ENCODE measurements around the gene DSCAML1.
"Not testable (repeated sequence)": the region's sequence is repeated elsewhere in the genome, so short reads cannot be mapped to it uniquely, and the experiment has no call there.

DSCAML1 gene

DNA sequence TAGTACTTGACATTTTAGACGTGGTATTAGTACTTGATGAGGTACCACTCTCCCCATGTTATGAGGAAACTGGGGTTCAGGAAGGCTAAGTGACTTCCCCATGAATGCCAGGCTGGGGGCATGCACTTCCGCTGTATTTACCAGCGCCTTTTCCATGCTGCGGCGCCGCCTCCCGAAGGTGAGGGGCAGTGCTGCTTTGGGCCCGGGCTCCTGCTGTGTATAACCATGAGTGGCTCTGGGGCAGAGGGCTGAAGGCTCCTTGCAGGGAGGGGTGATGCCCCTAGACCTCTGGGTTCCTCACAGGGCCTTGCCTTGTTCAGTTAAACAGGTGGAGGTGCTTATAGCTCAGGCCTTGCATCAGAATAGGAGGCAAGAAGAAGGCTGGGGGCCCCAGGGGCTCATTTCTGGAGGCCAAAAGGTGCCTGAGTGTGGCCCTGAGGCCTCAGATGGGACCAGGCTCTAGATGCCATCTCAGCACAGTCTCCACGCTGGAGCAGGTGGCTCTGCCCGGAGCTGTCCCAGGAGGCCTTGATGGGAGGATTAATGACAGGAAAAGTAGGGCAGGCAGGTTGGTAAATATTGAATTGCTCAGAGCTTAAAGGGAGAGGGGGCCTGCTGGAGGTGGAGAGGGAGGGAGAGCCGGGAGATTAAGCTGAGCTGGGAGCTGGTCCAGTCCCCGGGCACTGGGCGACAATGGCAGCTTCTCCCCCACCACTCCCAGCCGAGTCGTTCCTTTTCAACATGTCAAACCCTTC is 339.8 kb downstream of the DSCAML1 start:
- Histone ChIP-seq H3K4me3 (ENCODE audit: low read depth, low read length) (no peak overlapping the region), H3K27me3 (no peaks in the 10 kb centered on the region), H3K9me3 (no peaks in the 10 kb centered on the region; the same call in 1 of the 2 replicates), H3K4me1 (peaks cover 46% of the 10 kb centered on the region), H3K36me3 (no peaks in the 10 kb centered on the region)
- TF ChIP-seq, protein P1, sequence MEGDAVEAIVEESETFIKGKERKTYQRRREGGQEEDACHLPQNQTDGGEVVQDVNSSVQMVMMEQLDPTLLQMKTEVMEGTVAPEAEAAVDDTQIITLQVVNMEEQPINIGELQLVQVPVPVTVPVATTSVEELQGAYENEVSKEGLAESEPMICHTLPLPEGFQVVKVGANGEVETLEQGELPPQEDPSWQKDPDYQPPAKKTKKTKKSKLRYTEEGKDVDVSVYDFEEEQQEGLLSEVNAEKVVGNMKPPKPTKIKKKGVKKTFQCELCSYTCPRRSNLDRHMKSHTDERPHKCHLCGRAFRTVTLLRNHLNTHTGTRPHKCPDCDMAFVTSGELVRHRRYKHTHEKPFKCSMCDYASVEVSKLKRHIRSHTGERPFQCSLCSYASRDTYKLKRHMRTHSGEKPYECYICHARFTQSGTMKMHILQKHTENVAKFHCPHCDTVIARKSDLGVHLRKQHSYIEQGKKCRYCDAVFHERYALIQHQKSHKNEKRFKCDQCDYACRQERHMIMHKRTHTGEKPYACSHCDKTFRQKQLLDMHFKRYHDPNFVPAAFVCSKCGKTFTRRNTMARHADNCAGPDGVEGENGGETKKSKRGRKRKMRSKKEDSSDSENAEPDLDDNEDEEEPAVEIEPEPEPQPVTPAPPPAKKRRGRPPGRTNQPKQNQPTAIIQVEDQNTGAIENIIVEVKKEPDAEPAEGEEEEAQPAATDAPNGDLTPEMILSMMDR (IDR thresholded peaks at IDR 0.05; ENCODE audit: low read depth, low read length), result no peak
- peak; percentile 68 for DNase-seq

- peaks cover 46% of the 10 kb centered on the region for H3K4me1 ChIP-seq
- H3K36me3 ChIP-seq; H3K9me3 ChIP-seq; H3K27me3 ChIP-seq; H3K4me3 ChIP-seq (ENCODE audit: low read depth, low read length); DNase-seq: not testable (repeated sequence)
Measured at GRCh38 chr11:117456721-117457029, 340.3 kb downstream of the DSCAML1 start.

DNA sequence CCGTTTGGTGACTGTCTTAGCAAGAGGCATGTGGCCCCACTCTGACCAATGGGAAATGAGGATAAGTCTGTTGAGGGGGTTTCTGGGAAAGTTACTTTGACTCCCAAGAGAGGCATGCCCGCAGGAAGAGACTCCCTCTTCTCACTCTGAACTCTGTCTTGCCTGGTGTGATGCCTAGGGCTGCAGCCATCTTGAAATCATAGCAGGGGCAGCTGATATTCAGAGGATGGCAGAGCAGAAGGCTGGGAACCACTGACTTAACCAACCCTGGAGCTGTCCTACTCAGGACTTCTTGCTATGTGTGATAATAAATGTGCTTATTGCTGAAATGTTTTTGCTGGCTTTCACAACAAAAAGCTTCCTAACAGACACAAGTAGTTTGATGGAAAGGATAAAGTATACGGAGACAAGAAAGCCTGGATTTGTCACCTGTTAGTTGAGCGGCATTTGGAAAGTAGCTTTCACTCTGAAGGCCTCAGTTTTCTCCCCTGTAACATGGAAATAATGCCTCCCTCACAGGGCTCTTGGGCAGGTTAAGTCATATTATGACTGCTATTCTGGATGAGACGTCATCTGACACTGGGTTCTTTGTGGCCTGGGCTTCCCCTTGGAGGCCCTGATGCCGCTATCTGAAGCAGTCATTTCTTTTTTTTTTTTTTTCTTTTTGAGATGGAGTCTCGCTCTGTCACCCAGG is 340.8 kb downstream of the DSCAML1 start:
- Histone ChIP-seq H3K4me1 (peaks cover 46% of the 10 kb centered on the region), H3K36me3 (no peaks in the 10 kb centered on the region), H3K9me3 (no peaks in the 10 kb centered on the region; the same call in 1 of the 2 replicates), H3K4me3 (ENCODE audit: low read depth, low read length) (no peak overlapping the region), H3K27me3 (no peaks in the 10 kb centered on the region)
- DNase-seq, result no peak
- TF ChIP-seq, protein P1 (IDR thresholded peaks at IDR 0.05; ENCODE audit: low read depth, low read length), result no peak

- TF ChIP-seq, protein P1 (IDR thresholded peaks at IDR 0.05; ENCODE audit: low read depth, low read length), result no peak
- peaks cover under 1% of the 10 kb centered on the region; the same call in 1 of the 2 replicates for H3K9me3 ChIP-seq
- H3K4me1 ChIP-seq, result peaks cover 46% of the 10 kb centered on the region
- no peaks in the 10 kb centered on the region for H3K36me3 ChIP-seq
- H3K4me3 ChIP-seq (ENCODE audit: low read depth, low read length), result no peak overlapping the region
- H3K27me3 ChIP-seq, result no peaks in the 10 kb centered on the region
- peak; percentile 47 for DNase-seq
Measured at GRCh38 chr11:117454564-117454917, 342.5 kb downstream of the DSCAML1 start.

DNA sequence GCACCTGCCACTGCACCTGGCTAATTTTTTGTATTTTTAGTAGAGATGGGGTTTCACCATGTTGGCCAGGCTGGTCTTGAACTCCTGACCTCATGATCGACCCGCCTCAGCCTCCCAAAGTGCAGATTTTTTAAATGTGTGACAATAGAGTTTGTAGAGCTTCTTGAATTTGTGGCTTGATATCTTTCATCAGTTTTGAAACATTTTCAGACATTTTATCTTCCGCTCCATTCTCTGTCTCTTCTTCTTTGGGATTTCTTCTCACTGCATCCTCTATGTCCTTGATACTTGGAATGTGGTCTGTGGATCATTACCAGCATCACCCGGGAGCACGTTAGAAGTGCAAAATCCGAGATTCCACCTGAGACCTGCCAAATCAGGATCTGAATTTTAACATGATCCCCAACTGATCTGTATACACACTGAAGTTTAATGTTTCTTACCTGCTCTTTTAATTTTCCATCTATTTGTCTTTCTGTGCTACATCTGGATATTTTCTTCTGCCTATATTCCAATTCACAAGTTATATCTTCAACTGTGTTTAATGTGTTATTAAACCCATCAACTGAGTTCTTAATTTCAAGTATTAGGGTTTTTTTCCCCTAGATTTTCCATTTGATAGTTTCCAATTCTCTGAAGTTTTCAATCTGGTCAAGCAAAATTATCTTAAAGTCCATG is 343.0 kb downstream of the DSCAML1 start:
- no peak for DNase-seq
- Histone ChIP-seq H3K4me1 (peaks cover 43% of the 10 kb centered on the region), H3K9me3 (peaks cover 4% of the 10 kb centered on the region; the same call in 1 of the 2 replicates), H3K36me3 (no peaks in the 10 kb centered on the region), H3K4me3 (ENCODE audit: low read depth, low read length) (no peak overlapping the region), H3K27me3 (no peaks in the 10 kb centered on the region)
- TF ChIP-seq, protein P1 (IDR thresholded peaks at IDR 0.05; ENCODE audit: low read depth, low read length), result no peak

- no peaks in the 10 kb centered on the region for H3K27me3 ChIP-seq
- DNase-seq, result no peak
- H3K4me3 ChIP-seq (ENCODE audit: low read depth, low read length), result no peak overlapping the region
- TF ChIP-seq, protein P1 (IDR thresholded peaks at IDR 0.05; ENCODE audit: low read depth, low read length), result no peak
- peaks cover 4% of the 10 kb centered on the region; the same call in 1 of the 2 replicates for H3K9me3 ChIP-seq
- peaks cover 11% of the 10 kb centered on the region for H3K4me1 ChIP-seq
- no peaks in the 10 kb centered on the region for H3K36me3 ChIP-seq
Measured at GRCh38 chr11:117449111-117449693, 347.8 kb downstream of the DSCAML1 start.
